Pancreas (tissue), 10 donors: ENCODE measurements around the gene ACVRL1. TPM values are rescaled to one million over a fixed set of nuclear protein-coding genes. Genes with fewer than 3 reads are reported as not detected.

ENCODE experiments used
- ATAC-seq, 4 donors: fragments of 200-7000 bp; cut with Tn5 transposase; one replicate each; pipeline versions ENCODE4 v1.8.0 to v1.9.1; 2020; ENCODE audit warnings: mild to moderate bottlenecking in 4 of 4, moderate library complexity in 4 of 4
- DNase-seq, 6 donors: peaks; one replicate each; pipeline ENCODE4 v3.0.0-alpha.2; 2020
- FAIRE-seq: peaks from 2 replicates; lab custom pipeline; 2012; peaks lifted over from hg19 to GRCh38; lab: Jason Lieb, UNC
- H3K27ac ChIP-seq, 4 donors: fragments of 200-600 bp; sonication (generic); 1 replicate in 3 of 4; 2 replicates in 1 of 4; pipeline versions ENCODE4 v1.5.0 to v1.8.0; 2020
- H3K27me3 ChIP-seq, 4 donors: fragments of 200-600 bp; one replicate each; pipeline ENCODE4 v1.8.0; 2021
- H3K36me3 ChIP-seq, 3 donors: fragments of 200-600 bp; sonication (generic) in 1 of 3; one replicate each; pipeline versions ENCODE4 v1.5.0 to v1.8.0; 2020 to 2021
- H3K4me1 ChIP-seq, 3 donors: fragments of 200-600 bp; one replicate each; pipeline ENCODE4 v1.8.0; 2021
- H3K4me3 ChIP-seq, 4 donors: fragments of 200-600 bp; sonication (generic) in 2 of 4; one replicate each; pipeline versions ENCODE4 v1.5.0 to v1.8.0; 2020 to 2021
- H3K9me3 ChIP-seq, 4 donors: fragments of 200-600 bp; one replicate each; pipeline ENCODE4 v1.8.0; 2021
- CTCF ChIP-seq, 4 donors: fragments of 200-600 bp; sonication (generic) in 3 of 4; IDR thresholded peaks; one replicate each; pipeline versions ENCODE4 v1.5.0 to v1.8.0; 2021; ENCODE audit warnings: antibody characterized with exemption in 4 of 4
- WGBS, 2 donors: extraction: QIAGEN DNeasy Blood & Tissue Kit; methylation state at CpG; one replicate each; pipeline ENCODE4 v1.1.7; 2013; 5-methylcytosine and 5-hydroxymethylcytosine counted together
- intact Hi-C, 3 donors: fragments of 100-400 bp; cut with DNase I; formaldehyde crosslinking; loops; one replicate each; pipeline versions ENCODE4 v1.11.1 to v1.14.2; 2022
- polyA plus RNA-seq, 2 donors: library from polyadenylated mRNA; stranded (reverse); fragments of 200-250 nt; gene quantifications; one replicate each; pipeline ENCODE4 v1.2.3, GENCODE V29; 2013
- total RNA-seq, 6 donors: library from RNA; stranded (reverse); fragmentation: NEBNext Ultra II Directional in 4 of 6; extraction: Animal tissue kit (Norgen Biotek cat#: 25700) in 4 of 6; gene quantifications; one replicate each; pipeline versions ENCODE4 v1.2.1 to v1.2.4, GENCODE V29; 2021 to 2023
- donor health status: healthy with polysubstance abuse.
- donor health status: DM: no; HTN: no; CAD: no; lungs with moderate emphysema.
- donor health status: DM: no; HTN: no; CAD: no.
- donor health status: control.
- donor health status: control.
- donor health status: Bipolar disorder and iron deficiency.
- donor health status: DM: yes; HTN: yes; CAD: no.
- donor health status: DM: no; HTN: no; CAD: no.
- donor health status: DM: no; HTN: no; CAD: no.
- donor health status: DM: yes; HTN: yes; CAD: no.

ACVRL1 gene
- total RNA-seq (10 to 100 TPM in 3 of 6 donors, 1 to 10 TPM in 3; 6.6 to 20.8 (median 12.3) TPM), polyA plus RNA-seq (10 to 100 TPM; 10.1 to 16.1 TPM)

- TF ChIP-seq CTCF (IDR thresholded peaks at IDR 0.05), result no peak
- ATAC-seq, result peak in 2 of 4 donors; percentile 22 to 33
- peak within 1 kb of the TSS in 3 of 4 donors; percentile 46 to 60 (median 55) for H3K27ac ChIP-seq
- H3K27me3 ChIP-seq, result no peaks in the 10 kb centered on the region
- FAIRE-seq, result no peak
- intact Hi-C loops, result no loop called here
- 15 to 18% methylated on average over 41 to 74 of the region's 74 CpGs for WGBS, 2 donors
- peak within 1 kb of the TSS; percentile 15 to 47 (median 32) for H3K4me3 ChIP-seq
- no peaks in the 10 kb centered on the region for H3K9me3 ChIP-seq
- peak in 2 of 6 donors; percentile 54 to 75 for DNase-seq
- no peaks in the 10 kb centered on the region for H3K4me1 ChIP-seq
- no peaks in the 10 kb centered on the region for H3K36me3 ChIP-seq
These were observed at the start of gene ACVRL1 for GRCh38 chr12:51907083-51907855. Gene ACVRL1 (plus strand): TSS chr12:51907504. CDS start chr12:51912475, 4,971 bp downstream.

GRCh38 chr12:51860986-51861385 is 46.3 kb upstream of the ACVRL1 start:
- H3K4me1 ChIP-seq, result no peaks in the 10 kb centered on the region
- no peak overlapping the region for H3K27ac ChIP-seq
- TF ChIP-seq CTCF (IDR thresholded peaks at IDR 0.05), result no peak
- FAIRE-seq, result no peak
- DNase-seq, result no peak
- H3K9me3 ChIP-seq, result no peaks in the 10 kb centered on the region
- WGBS, 2 donors, result 87 to 94% methylated on average over 3 of the region's 3 CpGs
- H3K4me3 ChIP-seq, result no peak overlapping the region
- H3K27me3 ChIP-seq, result no peaks in the 10 kb centered on the region
- H3K36me3 ChIP-seq, result no peaks in the 10 kb centered on the region
- intact Hi-C loops, result no loop called here
- ATAC-seq, result no peak

- FAIRE-seq (no peak), DNase-seq (peak in 1 of 6 donors; percentile 13), ATAC-seq (no peak)
- no peak for TF ChIP-seq CTCF (IDR thresholded peaks at IDR 0.05)
- Histone ChIP-seq H3K27ac (no peak overlapping the region), H3K9me3 (no peaks in the 10 kb centered on the region), H3K27me3 (no peaks in the 10 kb centered on the region), H3K4me3 (no peak overlapping the region), H3K4me1 (no peaks in the 10 kb centered on the region), H3K36me3 (no peaks in the 10 kb centered on the region)
- intact Hi-C loops, result no loop called here
- WGBS, 2 donors, result 83 to 87% methylated on average over 4 of the region's 4 CpGs
These were observed 44.4 kb upstream of the ACVRL1 start for GRCh38 chr12:51862947-51863346.

GRCh38 chr12:51863363-51863932 is 43.9 kb upstream of the ACVRL1 start:
- ATAC-seq (peak in 1 of 4 donors; percentile 9), DNase-seq (peak in 1 of 6 donors; percentile 47), FAIRE-seq (no peak)
- Histone ChIP-seq H3K27ac (no peak overlapping the region), H3K4me1 (no peaks in the 10 kb centered on the region), H3K9me3 (no peaks in the 10 kb centered on the region), H3K27me3 (no peaks in the 10 kb centered on the region), H3K36me3 (no peaks in the 10 kb centered on the region), H3K4me3 (peak overlapping the region in 1 of 4 donors; percentile 29)
- TF ChIP-seq CTCF (IDR thresholded peaks at IDR 0.05), result no peak
- WGBS, 2 donors, result 43 to 45% methylated on average over 15 to 17 of the region's 17 CpGs
- intact Hi-C loops, result no loop called here
